Stomach (tissue), 4 donors: ENCODE results near the gene ARHGEF25.

Experiments used
- POLR2A ChIP-seq, 4 donors: fragments of 450-650 bp; IDR thresholded peaks; one replicate each; pipeline ENCODE4 v1.6.1; 2016; ENCODE audit warnings: antibody characterized with exemption in 4 of 4, control low read depth in 2 of 4, mild to moderate bottlenecking in 1 of 4, moderate library complexity in 1 of 4
- POLR2AphosphoS5 ChIP-seq, 3 donors: sonication (generic); formaldehyde crosslinking; IDR thresholded peaks; one replicate each; pipeline ENCODE4 v1.6.1; 2016; ENCODE audit warnings: antibody characterized with exemption in 3 of 3
- TF ChIP-seq, protein P1 (sequence below), 7 experiments: fragments of 450-650 bp in 4 of 7; fragments of 200-600 bp in 3 of 7; sonication (generic) in 3 of 7; IDR thresholded peaks; one replicate each; pipeline ENCODE4 v1.5.1; 2016 to 2019; ENCODE audit warnings: antibody characterized with exemption in 7 of 7, control low read depth in 2 of 7, mild to moderate bottlenecking in 1 of 7

DNA sequence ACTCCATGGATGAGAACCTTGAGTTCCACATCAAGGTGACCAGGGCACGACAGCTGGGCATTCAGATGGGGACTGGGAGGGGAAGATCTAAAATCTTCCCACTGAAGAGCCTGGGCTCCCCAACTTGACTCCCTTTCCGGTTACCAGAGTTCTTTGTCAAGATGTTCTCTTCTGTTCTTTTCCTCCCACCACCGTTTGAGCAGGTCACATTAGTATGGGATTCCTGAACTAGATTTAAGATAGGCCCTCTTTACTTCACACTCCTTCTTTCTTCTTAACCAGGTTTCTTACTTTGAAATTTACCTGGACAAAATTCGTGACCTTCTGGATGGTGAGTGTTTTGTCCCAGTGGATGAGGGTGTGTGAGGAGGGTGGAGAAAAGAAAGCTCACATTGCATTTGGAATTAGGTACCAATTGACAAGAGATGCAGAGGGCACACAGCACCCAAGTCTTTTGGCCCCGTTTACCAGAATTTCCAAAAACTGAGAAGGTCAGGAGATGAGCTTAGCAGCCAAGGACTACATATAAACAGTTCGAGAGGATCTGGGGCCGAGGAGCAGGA, 47.0 kb upstream of the ARHGEF25 start:
- TF ChIP-seq, protein P1, sequence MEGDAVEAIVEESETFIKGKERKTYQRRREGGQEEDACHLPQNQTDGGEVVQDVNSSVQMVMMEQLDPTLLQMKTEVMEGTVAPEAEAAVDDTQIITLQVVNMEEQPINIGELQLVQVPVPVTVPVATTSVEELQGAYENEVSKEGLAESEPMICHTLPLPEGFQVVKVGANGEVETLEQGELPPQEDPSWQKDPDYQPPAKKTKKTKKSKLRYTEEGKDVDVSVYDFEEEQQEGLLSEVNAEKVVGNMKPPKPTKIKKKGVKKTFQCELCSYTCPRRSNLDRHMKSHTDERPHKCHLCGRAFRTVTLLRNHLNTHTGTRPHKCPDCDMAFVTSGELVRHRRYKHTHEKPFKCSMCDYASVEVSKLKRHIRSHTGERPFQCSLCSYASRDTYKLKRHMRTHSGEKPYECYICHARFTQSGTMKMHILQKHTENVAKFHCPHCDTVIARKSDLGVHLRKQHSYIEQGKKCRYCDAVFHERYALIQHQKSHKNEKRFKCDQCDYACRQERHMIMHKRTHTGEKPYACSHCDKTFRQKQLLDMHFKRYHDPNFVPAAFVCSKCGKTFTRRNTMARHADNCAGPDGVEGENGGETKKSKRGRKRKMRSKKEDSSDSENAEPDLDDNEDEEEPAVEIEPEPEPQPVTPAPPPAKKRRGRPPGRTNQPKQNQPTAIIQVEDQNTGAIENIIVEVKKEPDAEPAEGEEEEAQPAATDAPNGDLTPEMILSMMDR (IDR thresholded peaks at IDR 0.05), result no peak
- TF ChIP-seq POLR2A (IDR thresholded peaks at IDR 0.05), result no peak
- no peak for TF ChIP-seq POLR2AphosphoS5 (IDR thresholded peaks at IDR 0.05)
